Neuron (in vitro differentiated cells): ENCODE results near the gene EP400.

Experiments
- H2AFZ ChIP-seq: one replicate; pipeline ENCODE4 v1.6.1; 2013; ENCODE audit warnings: low read depth, mild to moderate bottlenecking, inconsistent platforms, low read length, moderate library complexity
- H3K27me3 ChIP-seq: one replicate; pipeline ENCODE4 v1.6.1; 2013; ENCODE audit warnings: low read length; ENCODE audit not compliant: insufficient read depth
- H3K36me3 ChIP-seq: one replicate; pipeline ENCODE4 v1.6.1; 2013; ENCODE audit warnings: low read length; ENCODE audit not compliant: insufficient read depth
- H3K4me1 ChIP-seq: one replicate; pipeline ENCODE4 v1.6.1; 2013; ENCODE audit warnings: low read length; ENCODE audit not compliant: insufficient read depth
- H3K4me3 ChIP-seq: 2 replicates; pipeline ENCODE4 v1.5.1; 2013; ENCODE audit warnings: mild to moderate bottlenecking, low read length, moderate library complexity
- H3K9me3 ChIP-seq: one replicate; pipeline ENCODE4 v1.6.1; 2013; ENCODE audit warnings: low read length

Gene EP400, protein sequence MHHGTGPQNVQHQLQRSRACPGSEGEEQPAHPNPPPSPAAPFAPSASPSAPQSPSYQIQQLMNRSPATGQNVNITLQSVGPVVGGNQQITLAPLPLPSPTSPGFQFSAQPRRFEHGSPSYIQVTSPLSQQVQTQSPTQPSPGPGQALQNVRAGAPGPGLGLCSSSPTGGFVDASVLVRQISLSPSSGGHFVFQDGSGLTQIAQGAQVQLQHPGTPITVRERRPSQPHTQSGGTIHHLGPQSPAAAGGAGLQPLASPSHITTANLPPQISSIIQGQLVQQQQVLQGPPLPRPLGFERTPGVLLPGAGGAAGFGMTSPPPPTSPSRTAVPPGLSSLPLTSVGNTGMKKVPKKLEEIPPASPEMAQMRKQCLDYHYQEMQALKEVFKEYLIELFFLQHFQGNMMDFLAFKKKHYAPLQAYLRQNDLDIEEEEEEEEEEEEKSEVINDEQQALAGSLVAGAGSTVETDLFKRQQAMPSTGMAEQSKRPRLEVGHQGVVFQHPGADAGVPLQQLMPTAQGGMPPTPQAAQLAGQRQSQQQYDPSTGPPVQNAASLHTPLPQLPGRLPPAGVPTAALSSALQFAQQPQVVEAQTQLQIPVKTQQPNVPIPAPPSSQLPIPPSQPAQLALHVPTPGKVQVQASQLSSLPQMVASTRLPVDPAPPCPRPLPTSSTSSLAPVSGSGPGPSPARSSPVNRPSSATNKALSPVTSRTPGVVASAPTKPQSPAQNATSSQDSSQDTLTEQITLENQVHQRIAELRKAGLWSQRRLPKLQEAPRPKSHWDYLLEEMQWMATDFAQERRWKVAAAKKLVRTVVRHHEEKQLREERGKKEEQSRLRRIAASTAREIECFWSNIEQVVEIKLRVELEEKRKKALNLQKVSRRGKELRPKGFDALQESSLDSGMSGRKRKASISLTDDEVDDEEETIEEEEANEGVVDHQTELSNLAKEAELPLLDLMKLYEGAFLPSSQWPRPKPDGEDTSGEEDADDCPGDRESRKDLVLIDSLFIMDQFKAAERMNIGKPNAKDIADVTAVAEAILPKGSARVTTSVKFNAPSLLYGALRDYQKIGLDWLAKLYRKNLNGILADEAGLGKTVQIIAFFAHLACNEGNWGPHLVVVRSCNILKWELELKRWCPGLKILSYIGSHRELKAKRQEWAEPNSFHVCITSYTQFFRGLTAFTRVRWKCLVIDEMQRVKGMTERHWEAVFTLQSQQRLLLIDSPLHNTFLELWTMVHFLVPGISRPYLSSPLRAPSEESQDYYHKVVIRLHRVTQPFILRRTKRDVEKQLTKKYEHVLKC (N-terminal part only)

DNA sequence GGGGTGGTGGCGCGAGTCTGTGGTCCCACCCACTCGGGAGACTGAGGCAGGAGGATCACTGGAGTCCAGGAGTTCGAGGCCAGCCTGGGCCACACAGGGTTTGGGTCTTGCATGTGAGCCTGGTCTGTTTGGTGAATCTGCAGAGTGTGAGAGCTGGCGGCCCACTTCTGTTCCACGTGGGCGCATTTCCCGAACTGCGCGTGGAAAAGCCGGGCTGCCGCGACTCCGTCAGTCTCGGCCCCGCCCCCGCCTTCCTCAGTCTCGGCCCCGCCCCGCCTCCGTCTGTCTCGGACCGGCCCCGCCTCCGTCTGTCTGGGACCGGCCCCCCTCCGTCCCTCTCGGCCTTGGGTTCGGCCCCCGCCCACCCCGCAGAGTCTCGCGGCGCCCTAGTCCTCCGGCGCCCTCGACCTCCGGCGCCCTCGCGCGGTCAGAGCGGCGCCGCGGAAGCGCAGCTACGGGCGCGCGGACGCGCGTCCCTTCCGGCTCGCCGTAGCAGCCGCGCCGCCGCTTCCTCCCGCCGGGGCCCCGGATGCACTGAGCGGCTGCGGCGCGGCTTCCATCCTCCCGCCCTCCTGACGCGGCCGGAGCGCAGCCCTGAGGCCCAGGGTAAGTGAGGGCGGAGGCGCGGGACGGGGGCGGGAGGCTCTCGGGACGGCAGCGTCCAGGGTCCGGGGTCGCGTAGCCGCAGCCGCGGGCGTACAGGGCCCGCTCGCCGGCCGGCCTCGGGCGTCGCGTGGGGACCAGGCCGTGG, at the start of gene EP400:
Gene EP400 (plus strand): TSS at position 512 of the 751 bp plus-strand sequence. CDS start 10,678 bp downstream, outside the sequence.
- Histone ChIP-seq H3K4me3 (peak within 1 kb of the TSS; percentile 98), H3K27me3 (no peaks in the 10 kb centered on the region), H3K9me3 (peaks cover 2% of the 10 kb centered on the region), H3K36me3 (peaks cover 4% of the 10 kb centered on the region), H3K4me1 (peaks cover 4% of the 10 kb centered on the region), H2AFZ (peak within 1 kb of the TSS; percentile 56)

DNA sequence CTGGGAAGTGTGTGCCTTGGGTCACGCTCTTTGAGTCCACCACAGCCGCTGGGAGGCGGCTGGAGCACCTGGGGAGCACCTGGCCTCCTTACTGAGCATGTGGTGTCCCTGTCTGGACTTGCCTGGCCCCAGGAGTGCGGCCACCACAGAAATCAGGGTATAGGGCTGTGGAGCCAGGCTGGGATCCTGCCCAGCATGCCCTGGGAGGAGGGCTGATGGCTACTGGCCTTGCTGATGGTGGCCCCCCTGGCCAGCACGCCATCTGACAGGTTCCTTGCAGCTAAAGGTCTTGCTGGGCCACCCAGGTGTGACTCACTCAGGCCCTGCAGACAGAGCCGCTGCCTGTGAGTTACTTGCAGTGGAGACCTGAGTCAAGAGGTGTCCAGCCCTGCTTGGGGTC, 49.3 kb upstream of the EP400 start:
- Histone ChIP-seq H3K36me3 (peaks cover 22% of the 10 kb centered on the region), H3K27me3 (no peaks in the 10 kb centered on the region), H3K9me3 (no peaks in the 10 kb centered on the region), H3K4me1 (peaks cover 12% of the 10 kb centered on the region), H2AFZ (no peak overlapping the region), H3K4me3 (no peak overlapping the region)

DNA sequence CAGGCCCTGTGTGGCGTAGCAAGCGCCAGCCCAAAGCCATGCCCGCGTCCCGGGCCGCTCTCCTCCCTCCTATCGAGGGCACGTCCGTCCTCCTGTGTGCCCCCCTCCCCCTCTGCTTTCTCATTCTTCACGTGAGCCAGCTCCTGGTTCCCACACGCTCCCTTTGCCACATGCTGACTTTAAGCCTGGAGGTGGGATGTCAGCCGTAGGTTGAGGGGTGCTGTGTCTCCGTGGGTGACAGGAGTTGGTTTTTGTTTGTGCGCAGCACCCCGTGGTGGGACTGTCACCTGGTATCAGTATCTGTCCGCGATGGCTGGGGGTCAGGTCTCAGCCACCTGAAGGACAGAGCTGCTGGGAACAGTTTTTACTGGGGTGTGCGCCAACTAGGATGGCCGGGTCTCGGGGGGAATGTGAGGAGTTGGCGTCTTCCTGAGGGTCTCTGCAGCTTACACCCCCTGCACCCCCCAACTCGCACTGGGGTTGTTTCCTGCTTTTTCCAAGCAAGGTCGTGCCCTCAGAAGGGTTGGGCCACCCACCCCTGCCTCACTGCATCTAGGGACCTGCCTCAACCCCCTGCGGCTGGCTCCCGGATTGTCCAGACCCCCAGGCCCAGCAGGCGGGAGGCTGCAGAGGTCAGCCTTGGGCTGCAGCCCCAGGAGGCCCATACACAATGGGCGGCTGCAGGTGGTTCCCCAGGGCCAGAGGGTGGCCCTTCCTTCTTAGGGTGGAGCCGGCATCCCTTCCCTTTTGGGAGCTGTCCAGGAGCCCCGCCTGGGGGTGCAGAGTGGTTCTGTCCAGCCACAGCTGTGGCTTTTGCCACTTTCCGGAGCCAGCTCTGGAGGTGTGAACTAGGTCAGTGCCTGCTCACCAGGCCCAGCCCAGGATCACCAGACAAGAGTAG, 48.1 kb upstream of the EP400 start:
- Histone ChIP-seq H3K27me3 (no peaks in the 10 kb centered on the region), H3K9me3 (no peaks in the 10 kb centered on the region), H3K4me1 (peaks cover under 1% of the 10 kb centered on the region), H3K36me3 (peaks cover 25% of the 10 kb centered on the region), H2AFZ (no peak overlapping the region), H3K4me3 (no peak overlapping the region)

DNA sequence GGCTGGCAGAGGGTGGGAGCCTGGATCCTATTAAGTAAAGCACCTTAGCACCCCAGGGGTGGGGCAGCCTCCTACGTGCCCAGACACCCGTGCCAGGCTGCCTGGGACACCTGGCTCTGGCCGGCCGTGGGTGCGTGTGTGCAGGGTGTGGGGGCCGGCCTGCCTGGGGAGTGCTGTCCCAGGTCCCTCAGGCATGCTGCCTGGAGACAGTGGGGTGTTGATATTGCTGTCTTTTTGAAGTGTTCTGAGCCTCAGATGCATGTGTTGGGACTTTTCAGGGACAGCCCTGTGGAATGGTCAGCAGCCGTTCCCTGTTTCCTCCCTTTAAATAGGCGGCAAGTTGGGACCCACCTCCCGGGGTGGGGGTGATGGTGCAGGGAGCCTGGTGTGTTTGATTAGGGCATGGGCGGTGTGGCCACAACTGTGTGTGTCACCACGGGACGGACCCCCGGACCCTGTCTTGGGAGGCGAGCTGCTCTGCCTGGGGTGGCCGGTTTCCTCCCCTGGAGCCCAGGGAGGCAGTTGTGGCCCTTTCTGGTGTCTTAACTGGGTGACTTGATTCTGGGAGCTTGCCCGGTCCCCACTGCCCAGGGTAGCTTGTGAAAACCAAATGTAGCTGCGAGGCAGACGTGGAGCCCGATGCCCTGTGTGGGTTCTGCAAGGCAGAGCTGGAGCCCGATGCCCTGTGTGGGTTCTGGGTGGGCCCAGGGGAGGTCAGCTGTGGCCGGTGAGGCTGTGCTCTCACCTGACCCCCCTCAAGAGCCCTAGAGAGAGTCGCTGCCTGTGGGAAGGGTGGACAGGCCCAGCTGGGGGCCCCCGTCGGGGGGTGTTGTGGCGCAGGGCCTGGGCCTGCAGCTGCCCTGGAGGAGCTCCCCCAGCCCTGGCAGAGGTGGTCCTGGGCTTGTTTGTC, 47.2 kb upstream of the EP400 start:
- Histone ChIP-seq H3K4me1 (no peaks in the 10 kb centered on the region), H3K9me3 (no peaks in the 10 kb centered on the region), H3K4me3 (no peak overlapping the region), H2AFZ (no peak overlapping the region), H3K27me3 (no peaks in the 10 kb centered on the region), H3K36me3 (peaks cover 25% of the 10 kb centered on the region)

DNA sequence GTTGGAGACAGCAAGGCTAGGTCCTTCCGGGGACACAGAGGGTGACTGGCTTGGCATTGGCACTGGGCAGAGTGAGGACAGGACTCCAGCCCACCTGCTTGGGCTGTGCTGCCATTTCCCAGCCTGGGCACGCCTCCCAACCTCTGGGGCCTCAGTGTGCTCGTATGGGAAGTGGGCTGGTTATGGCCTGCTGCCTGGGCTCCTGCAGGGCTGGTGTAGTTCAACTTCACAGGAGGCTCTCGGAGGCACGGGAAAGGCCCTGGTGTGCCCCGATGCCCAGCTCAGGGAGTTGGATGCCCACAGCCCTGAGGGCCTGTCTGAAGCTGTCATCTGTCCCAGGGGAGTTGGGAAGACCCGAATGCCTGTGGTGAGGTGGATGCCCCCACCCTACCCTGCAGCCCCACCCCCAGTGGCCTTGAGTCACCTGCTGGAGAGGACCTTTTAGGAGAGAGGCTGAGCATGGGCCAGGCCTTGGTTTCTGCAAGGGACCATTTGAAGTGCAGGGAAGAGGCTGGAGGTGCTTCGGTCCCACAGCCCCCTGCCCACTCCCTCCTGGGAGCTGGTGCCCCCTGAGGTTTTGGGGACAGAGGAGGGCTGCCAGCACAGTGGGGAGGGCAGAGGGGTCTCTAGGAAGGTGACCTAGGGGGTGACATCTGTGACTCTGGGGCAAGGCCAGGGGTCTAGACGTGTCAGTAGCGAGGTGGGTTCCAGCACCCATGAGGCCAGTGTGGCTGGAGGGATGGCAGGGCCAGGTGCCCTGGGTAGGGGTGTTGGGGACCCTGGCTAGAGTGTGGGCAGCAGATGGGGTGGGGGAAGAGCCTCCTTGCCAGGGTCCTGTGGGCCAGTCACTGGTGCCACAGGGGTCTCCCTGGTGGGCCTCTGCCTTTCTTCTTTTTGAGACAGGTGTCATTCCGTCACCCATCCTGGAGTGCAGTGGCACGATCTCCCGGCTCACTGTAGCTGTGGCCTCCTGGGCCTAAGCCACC, 46.2 kb upstream of the EP400 start:
- H3K4me3 ChIP-seq = no peak overlapping the region
- H3K9me3 ChIP-seq = no peaks in the 10 kb centered on the region
- no peaks in the 10 kb centered on the region for H3K4me1 ChIP-seq
- H2AFZ ChIP-seq = no peak overlapping the region
- peaks cover 26% of the 10 kb centered on the region for H3K36me3 ChIP-seq
- no peaks in the 10 kb centered on the region for H3K27me3 ChIP-seq

DNA sequence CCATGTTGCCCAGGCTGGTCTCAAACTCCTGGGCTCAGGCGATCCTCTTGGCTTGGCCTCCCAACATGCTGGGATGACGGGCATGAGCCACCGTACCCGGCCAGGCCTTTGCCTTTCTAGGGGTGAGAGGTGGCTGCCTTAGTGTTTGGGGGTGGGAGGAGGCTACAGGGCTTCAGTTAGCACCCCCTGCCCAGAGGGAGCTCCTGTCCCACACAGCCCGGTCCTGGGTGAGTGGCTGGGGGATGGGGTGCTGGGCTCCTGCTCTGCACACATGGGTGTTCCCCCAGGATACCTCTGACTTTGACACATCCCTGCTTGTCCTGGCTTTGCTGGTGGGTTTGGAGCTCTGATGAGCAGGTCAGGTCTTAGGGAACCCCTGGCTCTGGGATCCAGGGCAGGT, 45.4 kb upstream of the EP400 start:
- no peaks in the 10 kb centered on the region for H3K27me3 ChIP-seq
- H3K9me3 ChIP-seq = no peaks in the 10 kb centered on the region
- peaks cover 30% of the 10 kb centered on the region for H3K36me3 ChIP-seq
- H3K4me1 ChIP-seq = no peaks in the 10 kb centered on the region
- no peak overlapping the region for H2AFZ ChIP-seq
- no peak overlapping the region for H3K4me3 ChIP-seq

DNA sequence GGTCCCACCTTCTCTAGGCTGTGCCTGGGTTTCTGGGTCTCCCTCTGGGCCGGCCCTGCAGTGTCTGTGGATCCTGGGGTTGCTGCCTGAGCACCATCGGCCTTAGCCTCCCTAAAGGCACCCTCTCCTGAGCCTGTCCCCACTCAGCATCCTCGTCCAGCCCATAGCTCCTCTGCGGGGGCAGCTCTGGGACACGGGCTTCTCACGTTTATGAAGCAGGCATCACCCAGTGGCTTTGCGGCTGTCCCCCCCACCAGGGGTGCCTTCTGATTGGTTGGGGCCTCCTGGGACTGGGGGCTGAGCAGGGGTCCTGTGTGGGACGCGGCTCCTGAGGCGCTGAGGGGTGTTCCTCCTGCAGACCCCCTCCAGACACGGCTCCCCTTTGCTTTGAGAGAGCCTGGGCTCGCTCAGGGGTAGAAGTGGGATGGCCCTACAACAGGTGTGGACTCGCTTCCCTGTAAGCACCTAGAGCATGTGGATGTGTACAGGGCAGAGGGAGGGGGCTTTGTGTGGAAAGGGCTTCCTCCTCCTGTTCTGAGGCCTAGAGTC, 44.6 kb upstream of the EP400 start:
- H3K27me3 ChIP-seq = no peaks in the 10 kb centered on the region
- H3K9me3 ChIP-seq = no peaks in the 10 kb centered on the region
- H3K36me3 ChIP-seq = peaks cover 38% of the 10 kb centered on the region
- no peak overlapping the region for H2AFZ ChIP-seq
- H3K4me1 ChIP-seq = no peaks in the 10 kb centered on the region
- H3K4me3 ChIP-seq = no peak overlapping the region

DNA sequence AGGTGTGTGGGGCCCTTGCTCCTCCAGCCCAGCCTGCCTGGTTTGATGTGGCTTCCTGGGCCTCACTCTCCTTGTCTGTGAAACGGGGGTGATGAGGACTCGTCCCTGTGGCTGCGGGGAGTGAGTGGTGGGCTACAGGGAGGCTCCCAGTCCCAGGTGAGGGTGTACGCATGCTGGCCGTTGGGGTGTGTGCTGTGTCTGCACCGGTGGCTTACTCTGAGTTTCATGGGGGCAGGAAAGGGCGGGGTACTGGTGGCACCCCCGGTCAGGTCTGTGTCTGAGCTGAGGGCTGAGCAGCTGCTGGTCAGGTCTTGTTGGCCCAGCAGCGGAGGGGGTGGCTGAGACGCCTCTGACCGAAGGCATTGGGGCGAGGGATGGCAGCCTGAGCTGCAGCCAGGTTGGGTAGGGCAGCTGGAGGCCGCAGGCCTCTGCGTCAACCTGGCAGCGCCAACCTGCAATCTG, 44.1 kb upstream of the EP400 start:
- H2AFZ ChIP-seq = no peak overlapping the region
- no peak overlapping the region for H3K4me3 ChIP-seq

DNA sequence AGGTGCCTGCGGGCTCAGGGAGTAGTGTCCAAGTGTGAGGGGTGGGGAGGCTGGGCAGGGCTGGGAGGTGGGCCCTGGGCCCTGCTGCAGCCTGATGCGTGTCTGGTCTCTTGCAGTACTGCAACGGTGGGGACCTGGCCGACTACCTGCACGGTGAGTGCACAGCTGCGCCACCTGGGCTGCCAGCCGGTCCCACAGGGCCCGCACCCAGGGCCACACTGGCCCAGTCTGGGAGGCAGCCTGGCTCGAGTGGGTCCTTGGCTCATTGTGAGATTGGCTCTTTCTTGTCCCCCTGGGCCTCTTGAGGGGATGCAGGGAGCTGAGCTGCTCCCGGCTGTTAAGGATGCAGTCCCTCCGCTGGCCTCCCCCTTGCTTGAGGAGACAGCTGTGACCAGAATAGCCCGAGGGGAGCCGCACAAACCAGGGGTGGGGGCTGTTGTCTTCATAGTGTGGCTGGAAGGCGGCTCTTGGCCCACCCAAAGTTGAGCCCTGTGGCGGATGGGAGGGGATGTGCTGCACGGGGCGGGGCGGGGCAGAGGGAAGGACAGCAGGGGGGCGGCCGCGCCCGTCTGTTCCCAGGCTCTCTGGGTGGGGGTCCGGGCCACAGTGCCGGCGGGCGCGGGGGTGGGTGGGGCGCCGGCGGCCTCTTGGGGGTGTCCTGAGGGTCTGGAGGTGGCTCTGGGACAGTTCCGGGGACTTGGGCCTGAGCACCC, 42.2 kb upstream of the EP400 start:
- H3K4me3 ChIP-seq = no peak overlapping the region
- peaks cover 60% of the 10 kb centered on the region for H3K36me3 ChIP-seq
- no peak overlapping the region for H2AFZ ChIP-seq
- H3K4me1 ChIP-seq = no peaks in the 10 kb centered on the region
- no peaks in the 10 kb centered on the region for H3K27me3 ChIP-seq
- no peaks in the 10 kb centered on the region for H3K9me3 ChIP-seq

More for the DNA sequence above, 44.1 kb upstream of the EP400 start:
- Histone ChIP-seq H3K27me3 (no peaks in the 10 kb centered on the region), H3K9me3 (no peaks in the 10 kb centered on the region), H3K36me3 (peaks cover 43% of the 10 kb centered on the region), H3K4me1 (no peaks in the 10 kb centered on the region)
